Activated CD4-positive, alpha-beta T cell treated with anti-CD3 and anti-CD28 coated beads, Interleukin-2, amount 10 ng/mL, durations not matched to agents 7 days and 5 days (primary cell): ENCODE results near the gene CACNA1C. TPM values are rescaled to one million over a fixed set of nuclear protein-coding genes. Genes with fewer than 3 reads are reported as not detected.
A peak's percentile ranks its signal among the peaks of the same experiment; 100 is the strongest.

Experiments used
- CTCF ChIA-PET: fragments of 350-600 bp; sonication (Branson Sonifier 250); formaldehyde crosslinking; loops from one replicate; lab custom pipeline; 2021; ENCODE audit warnings: antibody characterized with exemption; lab: Charles Lee
- POLR2A ChIA-PET: fragments of 350-600 bp; sonication (Branson Sonifier 250); formaldehyde crosslinking; loops from one replicate; lab custom pipeline; 2021; ENCODE audit warnings: antibody characterized with exemption; lab: Charles Lee
- DNase-seq: peaks from one replicate; pipeline ENCODE4 v3.0.0-alpha.2; 2020
- H3K27ac Mint-ChIP-seq: one replicate; pipeline ENCODE4 v1.8.0; 2021; ENCODE audit warnings: mild to moderate bottlenecking, moderate library complexity, mixed read lengths
- H3K27me3 Mint-ChIP-seq: one replicate; pipeline ENCODE4 v1.8.0; 2021; ENCODE audit warnings: mixed read lengths
- H3K36me3 Mint-ChIP-seq: one replicate; pipeline ENCODE4 v1.8.0; 2021; ENCODE audit warnings: low read depth, mixed read lengths
- H3K4me1 Mint-ChIP-seq: one replicate; pipeline ENCODE4 v1.8.0; 2021; ENCODE audit warnings: mixed read lengths
- H3K4me3 Mint-ChIP-seq: one replicate; pipeline ENCODE4 v1.8.0; 2021; ENCODE audit warnings: mild to moderate bottlenecking, moderate library complexity, mixed read lengths
- H3K9me3 Mint-ChIP-seq: one replicate; pipeline ENCODE4 v1.8.0; 2021; ENCODE audit warnings: mixed read lengths
- total RNA-seq, 2 experiments: library from RNA; stranded (reverse); gene quantifications; one replicate each; pipeline ENCODE4 v1.2.3, GENCODE V29; 2021

The CACNA1C gene
- under 1 TPM; 0.12 to 0.15 TPM for total RNA-seq

DNA sequence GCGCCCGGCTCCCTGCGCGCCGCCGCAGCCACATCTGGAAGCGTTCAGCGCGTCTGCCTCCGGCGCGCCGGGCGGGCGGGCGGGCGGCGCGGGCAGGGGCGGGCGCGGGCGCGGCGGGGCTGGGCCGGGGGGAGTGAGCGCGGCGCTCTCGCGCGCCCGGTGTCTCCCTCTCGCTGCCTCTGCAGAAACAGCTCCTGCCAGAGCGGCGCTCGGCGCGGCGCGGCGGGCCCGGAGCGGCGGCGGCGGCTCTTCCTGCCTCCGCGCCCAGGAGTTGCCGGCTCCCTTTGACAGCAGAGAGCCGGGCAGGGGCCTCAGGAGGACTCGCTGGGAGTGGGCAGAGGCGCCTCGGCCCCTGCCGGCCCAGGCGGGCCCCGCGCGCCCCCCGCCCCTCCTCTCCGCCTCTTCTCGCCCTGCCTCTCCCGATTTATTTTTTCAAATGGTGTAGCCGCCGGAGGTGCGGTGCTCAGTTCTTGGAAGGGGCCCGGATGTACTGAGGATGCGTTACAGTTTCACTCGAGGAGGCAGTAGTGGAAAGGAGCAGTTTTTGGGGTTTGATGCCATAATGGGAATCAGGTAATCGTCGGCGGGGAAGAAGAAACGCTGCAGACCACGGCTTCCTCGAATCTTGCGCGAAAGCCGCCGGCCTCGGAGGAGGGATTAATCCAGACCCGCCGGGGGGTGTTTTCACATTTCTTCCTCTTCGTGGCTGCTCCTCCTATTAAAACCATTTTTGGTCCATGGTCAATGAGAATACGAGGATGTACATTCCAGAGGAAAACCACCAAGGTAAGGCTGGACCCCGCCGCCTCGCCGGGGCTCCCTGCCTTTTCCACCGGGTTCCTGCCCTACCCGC is at the start of gene CACNA1C:
Gene CACNA1C (plus strand): TSS at position 162 of the 853 bp plus-strand sequence. CDS start 576 bp downstream, at position 738.
- Mint-ChIP-seq H3K9me3 (no peaks in the 10 kb centered on the region), H3K27ac (peak within 1 kb of the TSS; percentile 10), H3K27me3 (peaks cover 81% of the 10 kb centered on the region), H3K4me1 (peaks cover 23% of the 10 kb centered on the region), H3K4me3 (peak within 1 kb of the TSS; percentile 80), H3K36me3 (no peaks in the 10 kb centered on the region)
- peak; percentile 52 for DNase-seq
- CTCF ChIA-PET = interaction anchor here (0.5 kb wide), 1 partner anchor 47 kb away, joined by 3 read pairs; no protein-coding TSS in a partner anchor
- POLR2A ChIA-PET = no interaction called here

DNA sequence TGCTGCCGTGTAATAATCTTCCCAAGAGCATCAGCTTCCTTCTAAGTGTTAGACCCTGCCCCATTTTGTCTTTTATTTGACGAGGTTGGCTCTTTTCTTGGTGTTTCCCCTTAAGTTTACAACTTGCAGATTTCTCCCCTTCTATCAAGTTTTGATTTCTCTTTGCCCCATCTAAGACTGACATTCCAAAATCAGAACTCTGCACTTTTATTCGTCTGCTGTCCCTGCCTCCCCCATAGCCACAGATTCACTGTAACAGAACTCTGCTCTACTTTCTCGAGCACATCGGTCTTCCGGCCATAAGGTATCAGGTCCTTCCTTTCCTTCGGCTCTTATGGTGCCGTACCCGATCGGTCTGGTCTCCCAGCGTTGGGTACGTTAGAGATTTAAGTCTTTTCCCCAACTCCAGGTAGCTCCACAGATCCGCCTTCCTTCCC is 49.1 kb upstream of the CACNA1C start:
- ChIA-PET POLR2A (no interaction called here), CTCF (interaction anchor here (1.4 kb wide), 1 partner anchor 14 kb away, joined by 3 read pairs; no protein-coding TSS in a partner anchor)
- Mint-ChIP-seq H3K4me1 (peaks cover 34% of the 10 kb centered on the region), H3K27me3 (peaks cover 7% of the 10 kb centered on the region), H3K9me3 (no peaks in the 10 kb centered on the region), H3K36me3 (peaks cover 11% of the 10 kb centered on the region), H3K4me3 (peak overlapping the region; percentile 96), H3K27ac (peak overlapping the region; percentile 98)
- no peak for DNase-seq

GRCh38 chr12:2004113-2004929 is 48.5 kb upstream of the CACNA1C start, which contains the start of gene DCP1B:
DCP1B (minus strand) TSS chr12:2004457; CDS start chr12:2004431, 26 bp downstream.
- ChIA-PET POLR2A (no interaction called here), CTCF (interaction anchor here (0.6 to 1.4 kb wide), 6 partner anchors 9 to 336 kb away, joined by 3 to 5 read pairs (median 4); no protein-coding TSS in a partner anchor)
- Mint-ChIP-seq H3K27ac (peak within 1 kb of the TSS; percentile 98), H3K9me3 (no peaks in the 10 kb centered on the region), H3K4me1 (peaks cover 34% of the 10 kb centered on the region), H3K4me3 (peak within 1 kb of the TSS; percentile 96), H3K27me3 (peaks cover 8% of the 10 kb centered on the region), H3K36me3 (peaks cover 9% of the 10 kb centered on the region)
- peak; percentile 96 for DNase-seq

DNA sequence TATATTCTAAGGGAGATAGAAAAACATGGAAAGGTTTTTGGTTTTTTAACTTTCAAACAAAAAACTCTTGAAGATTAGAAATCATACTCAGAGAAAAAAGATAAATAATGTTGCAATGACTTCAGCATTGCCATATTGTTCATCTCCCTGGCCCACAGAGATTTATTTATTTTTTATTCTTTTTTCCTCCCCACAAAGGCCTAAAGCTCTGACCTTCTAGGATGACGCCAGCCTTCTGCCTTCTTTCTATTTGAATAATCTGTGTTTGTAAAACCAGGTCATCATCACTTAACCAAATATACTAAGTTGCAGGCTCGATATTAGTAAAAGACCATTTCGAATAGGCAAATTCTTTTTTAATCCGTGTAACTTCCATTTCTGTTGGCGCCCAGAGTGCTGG is 44.1 kb upstream of the CACNA1C start:
- POLR2A ChIA-PET = no interaction called here

DNA sequence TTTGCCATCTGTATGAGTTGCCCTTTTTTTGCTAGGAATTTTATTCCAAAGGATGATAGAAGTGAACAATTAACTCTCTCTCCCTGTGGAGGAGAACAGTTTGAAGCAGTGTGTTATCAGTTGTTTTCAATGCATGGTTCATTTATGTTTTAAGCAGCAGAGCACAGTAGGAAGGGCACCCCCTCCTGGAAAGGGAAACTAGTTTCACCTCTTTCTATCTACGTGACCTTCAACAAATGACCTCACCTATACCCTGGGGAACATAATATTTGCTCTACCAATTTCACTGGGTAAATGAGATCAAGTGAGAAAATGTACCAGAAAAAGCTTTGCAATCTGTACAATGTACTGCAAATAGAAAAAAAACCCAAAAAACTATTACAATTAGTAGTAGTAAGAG is 43.2 kb upstream of the CACNA1C start:
- DNase-seq = no peak
- Mint-ChIP-seq H3K9me3 (no peaks in the 10 kb centered on the region), H3K36me3 (peaks cover 2% of the 10 kb centered on the region), H3K4me3 (no peak overlapping the region), H3K27me3 (peaks cover 16% of the 10 kb centered on the region), H3K27ac (no peak overlapping the region), H3K4me1 (peaks cover 7% of the 10 kb centered on the region)
- ChIA-PET CTCF (no interaction called here), POLR2A (no interaction called here)

More for the DNA sequence above, 44.1 kb upstream of the CACNA1C start:
- Mint-ChIP-seq H3K4me1 (peaks cover 15% of the 10 kb centered on the region), H3K27ac (no peak overlapping the region), H3K27me3 (peaks cover 16% of the 10 kb centered on the region), H3K4me3 (no peak overlapping the region), H3K9me3 (no peaks in the 10 kb centered on the region), H3K36me3 (peaks cover 7% of the 10 kb centered on the region)
- CTCF ChIA-PET = no interaction called here
- no peak for DNase-seq

DNA sequence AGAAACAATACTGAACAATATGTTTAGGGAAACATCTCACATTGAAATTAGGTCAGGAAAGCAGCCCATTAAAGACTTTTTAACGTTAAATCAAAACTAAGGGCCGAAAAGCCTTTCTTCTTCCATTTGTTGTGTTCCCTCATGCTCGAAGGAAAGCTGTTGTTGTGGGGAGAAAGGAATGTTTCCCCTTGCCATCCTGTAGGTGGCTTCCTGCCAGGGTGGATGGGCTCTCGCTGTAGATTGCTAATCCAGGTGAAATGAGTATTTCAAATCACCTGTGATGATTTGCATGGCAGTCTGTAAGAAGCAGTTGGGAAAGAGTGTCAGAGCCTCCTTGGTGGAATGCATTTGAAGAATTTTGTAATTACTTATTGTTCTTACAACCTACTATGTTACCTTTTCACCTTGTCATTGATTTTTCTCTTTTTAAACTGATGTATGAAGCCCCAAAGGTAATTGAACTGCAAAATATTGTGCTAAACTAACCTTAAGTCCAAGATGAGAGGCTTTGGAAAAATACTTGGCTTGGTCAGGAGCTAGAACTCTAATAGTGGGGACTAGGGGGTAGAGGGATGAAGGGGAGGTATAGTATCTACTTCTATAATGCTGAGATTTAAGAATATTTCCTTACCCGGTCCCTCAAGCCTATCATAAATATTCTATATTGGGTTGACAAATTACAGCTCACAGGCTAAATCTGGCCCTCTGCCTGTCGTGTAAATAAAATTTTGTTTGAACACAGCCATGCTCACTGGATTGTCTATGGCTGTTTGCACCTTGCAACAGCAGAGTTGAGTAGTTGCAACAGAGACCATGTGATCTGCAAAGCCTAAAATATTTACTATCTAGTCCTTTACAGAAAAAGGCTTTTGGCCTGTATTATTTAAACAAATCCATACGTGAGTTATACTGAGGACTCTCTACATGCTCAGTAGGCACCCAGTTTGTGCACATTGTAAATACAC is 40.9 kb upstream of the CACNA1C start:
- H3K27ac Mint-ChIP-seq = no peak overlapping the region
- no peak for DNase-seq
- POLR2A ChIA-PET = no interaction called here
- H3K4me1 Mint-ChIP-seq = no peaks in the 10 kb centered on the region
- no peak overlapping the region for H3K4me3 Mint-ChIP-seq
- no peaks in the 10 kb centered on the region for H3K9me3 Mint-ChIP-seq
- H3K36me3 Mint-ChIP-seq = no peaks in the 10 kb centered on the region
- H3K27me3 Mint-ChIP-seq = peaks cover 16% of the 10 kb centered on the region
- CTCF ChIA-PET = interaction anchor here (0.9 to 1.2 kb wide), 2 partner anchors 17 to 18 kb away, joined by 3 to 6 read pairs; no protein-coding TSS in a partner anchor

GRCh38 chr12:2013086-2013485 is 39.7 kb upstream of the CACNA1C start:
- ChIA-PET POLR2A (no interaction called here), CTCF (interaction anchor here (0.6 to 1.3 kb wide), 3 partner anchors 8 to 49 kb away, joined by 3 read pairs; partner anchors contain the start of gene DCP1B)
- no peak for DNase-seq
- no peaks in the 10 kb centered on the region for H3K36me3 Mint-ChIP-seq
- H3K4me1 Mint-ChIP-seq = no peaks in the 10 kb centered on the region
- no peak overlapping the region for H3K27ac Mint-ChIP-seq
- H3K27me3 Mint-ChIP-seq = peaks cover 10% of the 10 kb centered on the region
- H3K4me3 Mint-ChIP-seq = no peak overlapping the region
- no peaks in the 10 kb centered on the region for H3K9me3 Mint-ChIP-seq

- POLR2A ChIA-PET = no interaction called here
- H3K27ac Mint-ChIP-seq = no peak overlapping the region
- CTCF ChIA-PET = interaction anchor here (0.8 to 1.3 kb wide), 2 partner anchors 9 to 21 kb away, joined by 3 read pairs; partner anchors contain the start of gene DCP1B
- H3K4me3 Mint-ChIP-seq = no peak overlapping the region
- no peaks in the 10 kb centered on the region for H3K9me3 Mint-ChIP-seq
- H3K4me1 Mint-ChIP-seq = no peaks in the 10 kb centered on the region
- DNase-seq = no peak
- H3K36me3 Mint-ChIP-seq = no peaks in the 10 kb centered on the region
- peaks cover 12% of the 10 kb centered on the region for H3K27me3 Mint-ChIP-seq
These were observed 39.1 kb upstream of the CACNA1C start for GRCh38 chr12:2013527-2014223.

- Mint-ChIP-seq H3K4me1 (no peaks in the 10 kb centered on the region), H3K4me3 (no peak overlapping the region), H3K27ac (no peak overlapping the region), H3K27me3 (peaks cover 16% of the 10 kb centered on the region), H3K9me3 (no peaks in the 10 kb centered on the region), H3K36me3 (no peaks in the 10 kb centered on the region)
- ChIA-PET CTCF (no interaction called here), POLR2A (no interaction called here)
- DNase-seq = no peak
These were observed 38.6 kb upstream of the CACNA1C start for GRCh38 chr12:2014231-2014630.

DNA sequence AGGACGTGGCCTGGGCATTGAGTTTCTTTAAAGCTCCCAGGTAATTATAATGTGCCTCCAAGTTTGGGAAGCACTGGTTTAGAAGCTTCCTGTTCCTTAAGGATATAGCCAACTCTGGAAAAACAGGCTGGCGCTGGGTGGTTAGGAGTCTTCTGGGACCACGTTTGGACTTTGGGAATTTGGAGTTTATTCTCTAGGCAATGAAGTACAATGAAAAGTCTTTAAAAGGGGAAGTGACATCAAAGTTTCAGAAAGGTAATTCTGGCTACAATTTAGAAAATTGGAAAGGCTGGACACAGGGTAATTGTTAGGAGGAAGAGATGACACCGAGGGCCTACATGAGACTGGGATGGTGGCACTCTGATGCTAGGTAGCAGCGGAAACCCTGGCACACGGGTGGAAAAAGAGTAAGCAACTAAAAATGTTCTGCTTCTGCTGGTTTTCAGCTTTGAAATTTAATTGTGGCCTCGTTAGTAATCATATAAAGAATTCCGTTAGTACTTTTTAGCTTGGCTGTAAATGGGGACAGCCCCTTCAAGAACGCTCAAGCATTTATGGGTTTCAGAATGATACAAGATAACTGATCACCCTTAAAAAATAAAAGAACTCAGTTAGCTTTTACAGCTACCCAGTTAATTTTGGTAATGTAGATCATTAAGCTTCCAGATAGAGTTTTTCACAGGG is 35.8 kb upstream of the CACNA1C start:
- H3K36me3 Mint-ChIP-seq = no peaks in the 10 kb centered on the region
- CTCF ChIA-PET = interaction anchor here (0.6 to 0.7 kb wide), 2 partner anchors 9 to 97 kb away, joined by 3 read pairs; no protein-coding TSS in a partner anchor
- POLR2A ChIA-PET = no interaction called here
- H3K4me3 Mint-ChIP-seq = no peak overlapping the region
- DNase-seq = no peak
- H3K9me3 Mint-ChIP-seq = no peaks in the 10 kb centered on the region
- H3K27me3 Mint-ChIP-seq = peaks cover 19% of the 10 kb centered on the region
- H3K27ac Mint-ChIP-seq = no peak overlapping the region
- no peaks in the 10 kb centered on the region for H3K4me1 Mint-ChIP-seq
